ENCODE data around the gene TSGA10.

Gene TSGA10

DNA sequence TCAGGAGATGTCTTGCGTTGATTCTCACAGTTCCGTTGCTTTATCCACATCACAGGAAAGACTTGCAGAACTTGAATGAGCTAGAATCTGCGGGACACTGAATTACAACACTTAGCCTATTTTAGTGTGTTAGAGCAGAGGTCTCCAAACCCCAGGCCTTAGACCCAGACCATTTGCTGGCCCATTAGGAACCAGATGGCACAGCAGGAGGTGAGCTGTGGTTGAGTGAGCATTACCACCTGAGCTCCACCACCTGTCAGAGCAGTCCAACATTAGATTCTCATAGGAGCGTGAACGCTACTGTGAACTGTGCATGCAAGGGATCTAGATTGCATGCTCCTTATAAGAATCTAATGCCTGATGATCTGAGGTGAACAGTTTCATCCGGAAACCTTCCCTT lies 30.1 kb upstream of the TSGA10 start:
- TF ChIP-seq YY1 (IDR thresholded peaks at IDR 0.05; ENCODE audit: low read depth), result no peak
- TF ChIP-seq MAX (IDR thresholded peaks at IDR 0.05), result no peak
- 0 out of 2 replicates have a peak, but pooled peaks have one; percentile 25 for TF ChIP-seq TCF12 (IDR thresholded peaks at IDR 0.05; ENCODE audit: low read depth)
- no peak for TF ChIP-seq TEAD4 (IDR thresholded peaks at IDR 0.05)
- TF ChIP-seq REST (IDR thresholded peaks at IDR 0.05; ENCODE audit: low read depth), result no peak
- no peak for TF ChIP-seq CEBPB (IDR thresholded peaks at IDR 0.05)

DNA sequence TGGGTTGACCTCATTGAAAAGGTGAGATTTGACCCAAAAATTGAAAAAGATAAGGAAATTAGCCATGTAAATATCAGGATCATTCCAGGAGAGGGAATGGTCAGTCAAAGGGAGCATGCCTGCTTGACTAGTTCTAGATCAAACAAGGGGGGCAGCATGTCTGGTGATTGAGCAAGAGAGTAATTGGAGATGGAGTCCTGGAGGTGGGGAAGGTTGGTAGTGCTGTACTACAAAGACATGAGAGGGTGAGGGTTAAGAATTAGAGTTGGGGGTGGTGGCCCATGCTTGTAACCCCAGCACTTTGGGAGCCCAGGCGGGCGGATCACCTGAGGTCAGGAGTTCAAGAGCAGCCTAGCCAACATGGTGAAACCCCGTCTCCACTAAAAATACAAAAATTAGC lies 28.3 kb upstream of the TSGA10 start:
- TF ChIP-seq CEBPB (IDR thresholded peaks at IDR 0.05) (peak; percentile 75), EP300 (IDR thresholded peaks at IDR 0.05; ENCODE audit: borderline replicate concordance) (no peak)

DNA sequence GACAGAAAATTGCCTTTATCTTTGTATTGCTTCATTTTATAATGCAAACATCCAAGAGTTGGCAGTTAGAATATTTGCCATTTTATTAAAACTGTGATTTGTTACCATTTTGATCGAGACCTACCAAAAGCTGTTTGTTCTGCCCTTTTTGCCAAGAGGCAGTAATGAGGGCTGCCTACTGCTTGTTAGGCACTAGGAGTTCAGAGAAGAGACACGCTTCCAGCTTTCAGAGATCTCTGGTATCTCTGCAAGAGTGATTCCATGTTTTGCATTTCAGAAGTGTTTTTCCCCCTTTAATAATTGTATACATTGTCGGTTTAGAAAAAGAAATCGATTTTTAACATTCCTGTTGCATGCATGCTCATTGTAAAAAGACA lies 26.9 kb upstream of the TSGA10 start:
- TF ChIP-seq ZBTB7A (IDR thresholded peaks at IDR 0.05; ENCODE audit: low read depth) (no peak), EP300 (IDR thresholded peaks at IDR 0.05; ENCODE audit: borderline replicate concordance) (no peak)

- TF ChIP-seq TAF1 (IDR thresholded peaks at IDR 0.05; ENCODE audit: low read depth) (peak; percentile 98), TCF12 (IDR thresholded peaks at IDR 0.05; ENCODE audit: low read depth) (0 out of 2 replicates have a peak, but pooled peaks have one; percentile 57), RAD21 (IDR thresholded peaks at IDR 0.05; ENCODE audit: low read depth) (no peak), CREB1 (IDR thresholded peaks at IDR 0.05; ENCODE audit: low read depth) (no peak), YY1 (IDR thresholded peaks at IDR 0.05; ENCODE audit: low read depth) (peak; percentile 49; the same call in 1 of the 2 replicates), NFIC (IDR thresholded peaks at IDR 0.05) (no peak), EP300 (IDR thresholded peaks at IDR 0.05; ENCODE audit: borderline replicate concordance) (peak; percentile 63; the same call in 1 of the 2 replicates), MAX (IDR thresholded peaks at IDR 0.05) (peak; percentile 78), TEAD4 (IDR thresholded peaks at IDR 0.05) (no peak), EGR1 (IDR thresholded peaks at IDR 0.05) (peak; percentile 60), CEBPB (IDR thresholded peaks at IDR 0.05) (no peak), USF1 (IDR thresholded peaks at IDR 0.05) (peak; percentile 97)
These were observed 26.2 kb upstream of the TSGA10 start, which contains the start of the genes MITD1 and MRPL30 for GRCh38 chr2:99180755-99181623. TSS of gene MITD1 (minus strand) at chr2:99181058. CDS start at chr2:99180981, 77 bp downstream. TSS of gene MRPL30 (plus strand) at chr2:99181184. CDS start at chr2:99186204, 5,020 bp downstream.

DNA sequence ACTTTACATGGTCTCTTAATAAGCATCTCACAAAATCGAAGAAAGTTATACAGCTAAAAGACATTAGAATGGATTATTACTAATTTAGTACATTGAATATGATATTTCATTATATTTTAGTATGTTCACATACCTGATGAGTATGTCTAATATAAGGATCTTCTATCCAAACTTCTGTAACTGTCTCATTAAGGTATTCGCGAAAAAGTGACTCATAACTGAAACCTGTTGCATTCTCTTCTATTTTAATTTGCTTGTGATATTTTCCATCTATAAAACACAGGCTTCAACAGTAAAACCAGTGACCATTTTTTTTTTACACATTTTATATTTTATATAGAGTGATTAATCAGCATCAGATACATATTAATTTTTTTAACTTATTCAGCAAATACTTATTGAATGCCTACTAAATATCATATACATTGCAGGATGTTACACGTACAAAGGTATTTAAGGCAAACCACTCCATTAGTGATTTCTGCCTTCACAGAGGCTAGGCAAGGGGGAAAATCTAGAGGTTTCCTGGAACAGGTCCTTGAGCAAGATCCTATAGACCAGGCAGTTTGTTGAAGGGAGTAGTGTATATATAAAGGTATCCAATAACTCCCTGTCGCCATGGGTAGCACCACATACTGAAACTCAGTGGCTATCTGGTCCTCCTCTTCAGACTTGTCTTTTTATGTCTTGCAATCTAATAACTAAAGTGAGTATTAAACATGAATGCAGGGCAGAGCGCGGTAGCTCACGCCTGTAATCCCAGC lies 16.8 kb upstream of the TSGA10 start:
- no peak for TF ChIP-seq YY1 (IDR thresholded peaks at IDR 0.05; ENCODE audit: low read depth)
- no peak for TF ChIP-seq TAF1 (IDR thresholded peaks at IDR 0.05; ENCODE audit: low read depth)
- TF ChIP-seq USF1 (IDR thresholded peaks at IDR 0.05), result no peak
- TF ChIP-seq REST (IDR thresholded peaks at IDR 0.05; ENCODE audit: low read depth), result no peak
- no peak for TF ChIP-seq TEAD4 (IDR thresholded peaks at IDR 0.05)
- no peak for TF ChIP-seq RAD21 (IDR thresholded peaks at IDR 0.05; ENCODE audit: low read depth)
- TF ChIP-seq EP300 (IDR thresholded peaks at IDR 0.05; ENCODE audit: borderline replicate concordance), result no peak
- no peak for TF ChIP-seq CREB1 (IDR thresholded peaks at IDR 0.05; ENCODE audit: low read depth)
- TF ChIP-seq EGR1 (IDR thresholded peaks at IDR 0.05), result no peak
- TF ChIP-seq MAX (IDR thresholded peaks at IDR 0.05), result no peak
- TF ChIP-seq ZBTB7A (IDR thresholded peaks at IDR 0.05; ENCODE audit: low read depth), result no peak
- no peak for TF ChIP-seq FOXM1 (IDR thresholded peaks at IDR 0.05; ENCODE audit: borderline replicate concordance, low read depth)
- no peak for TF ChIP-seq CEBPB (IDR thresholded peaks at IDR 0.05)
- TF ChIP-seq TCF12 (IDR thresholded peaks at IDR 0.05; ENCODE audit: low read depth), result no peak
- TF ChIP-seq NFIC (IDR thresholded peaks at IDR 0.05), result no peak
